VCaP (cell line): ENCODE results near the gene CPLANE2.

Source experiments
- H3K27ac ChIP-seq: fragments of 450-650 bp; 2 replicates; pipeline ENCODE4 v1.5.1; 2017
- TF ChIP-seq, protein P1 (sequence below): fragments of 450-650 bp; conservative IDR thresholded peaks from 2 replicates; pipeline ENCODE4 v1.5.1; 2017; ENCODE audit warnings: mild to moderate bottlenecking, moderate library complexity

Gene CPLANE2

DNA sequence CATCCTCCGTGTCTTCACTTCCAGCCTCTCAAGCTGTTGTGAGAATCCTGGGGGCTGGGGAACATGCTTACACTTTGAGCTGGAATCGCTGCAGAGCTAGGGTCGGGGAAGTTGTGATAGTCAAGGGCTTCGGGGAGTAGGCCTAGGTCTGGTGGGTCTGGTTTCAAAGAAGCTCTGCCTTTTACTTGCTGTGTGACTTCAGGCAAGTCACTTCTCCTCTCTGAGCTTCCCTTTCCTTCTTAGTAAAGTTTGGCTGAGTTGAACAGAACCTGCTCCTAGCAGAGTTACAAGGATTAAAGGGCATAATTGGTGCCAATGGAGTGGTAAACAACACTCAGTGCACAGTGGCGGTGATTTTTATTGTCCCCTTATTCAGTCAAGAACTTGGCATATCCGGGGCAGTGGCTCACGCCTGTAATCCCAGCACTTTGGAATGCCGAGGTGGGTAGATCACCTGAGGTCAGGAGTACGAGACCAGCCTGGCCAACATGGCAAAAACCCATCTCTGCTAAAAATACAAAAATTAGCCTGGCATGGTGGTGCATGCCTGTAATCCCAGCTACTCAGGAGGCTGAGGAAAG lies 50.2 kb downstream of the CPLANE2 start:
- no peak overlapping the region for H3K27ac ChIP-seq
- TF ChIP-seq, protein P1, sequence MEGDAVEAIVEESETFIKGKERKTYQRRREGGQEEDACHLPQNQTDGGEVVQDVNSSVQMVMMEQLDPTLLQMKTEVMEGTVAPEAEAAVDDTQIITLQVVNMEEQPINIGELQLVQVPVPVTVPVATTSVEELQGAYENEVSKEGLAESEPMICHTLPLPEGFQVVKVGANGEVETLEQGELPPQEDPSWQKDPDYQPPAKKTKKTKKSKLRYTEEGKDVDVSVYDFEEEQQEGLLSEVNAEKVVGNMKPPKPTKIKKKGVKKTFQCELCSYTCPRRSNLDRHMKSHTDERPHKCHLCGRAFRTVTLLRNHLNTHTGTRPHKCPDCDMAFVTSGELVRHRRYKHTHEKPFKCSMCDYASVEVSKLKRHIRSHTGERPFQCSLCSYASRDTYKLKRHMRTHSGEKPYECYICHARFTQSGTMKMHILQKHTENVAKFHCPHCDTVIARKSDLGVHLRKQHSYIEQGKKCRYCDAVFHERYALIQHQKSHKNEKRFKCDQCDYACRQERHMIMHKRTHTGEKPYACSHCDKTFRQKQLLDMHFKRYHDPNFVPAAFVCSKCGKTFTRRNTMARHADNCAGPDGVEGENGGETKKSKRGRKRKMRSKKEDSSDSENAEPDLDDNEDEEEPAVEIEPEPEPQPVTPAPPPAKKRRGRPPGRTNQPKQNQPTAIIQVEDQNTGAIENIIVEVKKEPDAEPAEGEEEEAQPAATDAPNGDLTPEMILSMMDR: no peak

DNA sequence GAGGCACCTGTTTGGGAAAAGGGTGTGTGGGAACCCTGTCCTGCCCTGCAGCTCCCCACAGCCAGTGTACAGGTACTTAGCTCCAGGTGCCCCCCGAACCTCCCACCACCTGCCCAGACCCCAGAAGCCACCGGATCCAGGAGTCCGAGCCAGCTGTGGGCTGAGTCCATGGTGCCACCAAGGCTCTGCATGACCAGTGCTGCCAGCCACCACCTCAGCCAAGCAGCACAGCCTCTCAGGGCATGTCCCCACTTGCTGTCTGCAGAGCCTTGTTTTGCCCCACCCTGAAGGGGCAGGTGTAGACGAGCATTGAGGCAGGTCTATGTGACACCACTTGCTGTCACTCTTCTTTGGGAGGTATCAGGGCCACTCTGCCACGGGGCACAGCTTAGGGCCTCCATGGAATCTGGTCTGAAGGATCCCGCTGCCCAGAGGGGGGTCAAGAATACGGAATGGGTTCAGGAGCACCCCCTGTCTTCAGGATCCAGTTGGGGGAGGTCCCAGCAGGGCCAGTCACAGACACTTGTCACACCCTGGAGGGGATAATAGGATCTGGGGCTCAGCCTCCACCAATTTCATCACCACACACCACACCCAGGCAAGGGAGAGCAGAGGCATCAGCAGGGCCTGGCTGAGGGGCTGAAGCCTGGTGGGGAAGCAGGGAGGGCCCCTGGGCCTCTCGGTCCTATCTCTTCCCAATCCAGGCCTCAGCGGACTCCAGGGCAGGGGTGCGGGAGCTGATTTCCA lies 52.3 kb downstream of the CPLANE2 start:
- H3K27ac ChIP-seq: no peak overlapping the region
- TF ChIP-seq, protein P1: no peak

DNA sequence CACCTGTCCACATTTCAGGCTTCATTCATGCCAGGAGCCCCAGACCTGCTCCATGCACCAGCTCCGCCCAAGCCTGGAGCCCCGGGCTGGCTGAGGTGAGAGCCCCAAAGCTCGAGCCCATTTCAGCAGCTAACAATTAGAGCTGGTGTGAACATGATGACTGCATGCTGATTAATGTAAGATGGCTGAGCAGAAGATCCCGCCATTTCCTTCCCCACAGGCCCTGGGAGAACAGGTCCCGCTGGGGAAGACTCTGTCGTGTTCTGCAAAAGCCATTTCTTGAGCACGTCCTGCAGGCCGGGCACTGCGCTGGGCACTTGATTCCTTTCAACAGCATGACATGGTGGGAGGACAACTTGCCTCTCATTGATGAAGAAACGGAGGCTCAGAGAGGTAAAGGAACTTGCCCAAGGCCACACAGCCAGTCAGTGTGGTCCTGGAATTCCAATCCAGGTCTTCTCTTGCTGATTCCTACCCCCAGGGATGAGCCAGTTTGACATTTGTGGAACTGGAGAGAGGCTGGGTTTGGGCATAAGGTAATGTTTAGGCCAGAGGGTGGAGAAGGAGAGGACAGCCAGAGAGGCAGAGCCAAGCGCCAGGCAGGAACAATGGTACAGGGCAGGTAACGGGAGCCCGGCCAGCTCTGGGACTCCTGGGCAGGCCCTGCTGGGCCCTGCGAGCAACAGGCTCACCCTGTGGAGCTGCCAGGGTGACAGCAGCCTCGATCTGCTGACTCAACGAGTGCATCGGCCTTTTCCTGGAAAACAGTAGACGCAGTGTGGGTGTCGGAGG lies 53.0 kb downstream of the CPLANE2 start:
- TF ChIP-seq, protein P1: no peak
- H3K27ac ChIP-seq: no peak overlapping the region

DNA sequence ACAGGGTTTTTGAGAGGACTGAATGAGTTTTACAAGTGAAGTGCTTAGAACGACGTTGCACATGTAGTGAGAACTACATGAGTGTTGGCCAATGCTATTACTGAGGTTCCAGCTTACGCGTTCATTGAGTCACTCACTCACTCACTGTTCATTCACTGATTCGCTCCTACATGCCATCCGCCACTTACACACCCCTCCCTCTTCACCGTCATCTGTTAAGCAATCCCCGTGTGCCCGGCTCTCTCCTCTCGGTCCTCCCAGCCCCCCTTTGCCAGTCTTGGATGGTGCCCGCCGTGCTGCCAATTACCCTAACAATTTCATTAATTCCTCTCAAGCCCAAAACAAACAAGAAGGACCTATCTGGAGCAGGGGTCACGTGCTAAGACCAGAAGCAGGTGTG lies 53.8 kb downstream of the CPLANE2 start:
- no peak overlapping the region for H3K27ac ChIP-seq

DNA sequence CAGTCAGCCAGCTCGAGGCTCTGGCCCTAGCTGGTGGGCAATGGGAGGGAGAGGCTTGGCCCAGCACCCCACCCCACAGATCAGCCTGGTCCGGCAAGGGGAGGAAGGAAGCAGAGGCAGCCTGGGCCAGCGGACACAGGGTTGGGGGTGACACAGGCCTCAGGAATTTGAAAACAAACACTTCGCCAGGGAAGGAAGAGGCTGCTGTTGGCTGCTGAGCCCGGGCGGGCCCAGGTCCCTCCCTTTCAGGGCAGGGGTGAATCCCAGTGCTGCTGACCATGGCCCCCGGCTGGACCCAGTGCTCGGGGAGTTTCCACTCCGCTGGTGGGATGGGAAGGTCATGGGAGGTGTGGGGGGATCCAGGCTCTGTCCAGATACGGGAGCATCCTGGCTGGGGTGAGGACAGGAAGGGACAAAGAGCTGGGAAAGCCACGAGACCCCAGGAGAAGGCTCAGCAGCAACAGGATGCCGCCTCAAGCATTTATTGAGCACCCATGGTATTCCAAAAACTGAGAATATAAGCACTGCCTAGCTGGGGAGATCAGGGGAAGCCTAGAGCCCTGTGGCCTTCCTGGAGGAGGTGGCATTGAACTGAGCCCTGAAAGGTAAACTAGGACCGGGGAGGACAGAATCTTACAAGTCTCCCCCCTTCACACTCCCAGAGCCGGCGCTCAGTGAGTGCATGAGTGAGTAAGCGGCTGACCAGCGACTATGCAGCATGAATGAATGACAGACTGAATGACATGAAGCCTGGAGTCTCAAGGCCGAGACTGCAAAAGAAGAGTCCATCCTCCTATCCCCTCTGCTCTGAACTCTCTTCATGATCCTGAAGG lies 54.9 kb downstream of the CPLANE2 start:
- TF ChIP-seq, protein P1: no peak
- H3K27ac ChIP-seq: no peak overlapping the region

More for the DNA sequence above, 53.8 kb downstream of the CPLANE2 start:
- TF ChIP-seq, protein P1: no peak
